GM10266 (cell line): ENCODE results near the gene HOXD12.

Source experiments
- DNase-seq: peaks from one replicate; pipeline ENCODE4 v3.0.0; 2012; ENCODE audit errors: extremely low spot score
- CTCF ChIP-seq: IDR thresholded peaks from 2 replicates; pipeline ENCODE4 v1.5.1; 2012; ENCODE audit warnings: mild to moderate bottlenecking, low read depth; ENCODE audit not compliant: control insufficient read depth, insufficient read depth; ENCODE audit errors: missing control alignments

The HOXD12 gene

GRCh38 chr2:176099728-176100546 lies at the start of gene HOXD12:
Gene HOXD12, plus strand, starts transcription at chr2:176099795. Its CDS starts 7 bp downstream, at chr2:176099802.
- no peak for TF ChIP-seq CTCF
- no peak for DNase-seq

- TF ChIP-seq CTCF: no peak
- DNase-seq: no peak
Measured at GRCh38 chr2:176056406-176056805, 43.2 kb upstream of the HOXD12 start.

GRCh38 chr2:176063958-176064357 lies 35.6 kb upstream of the HOXD12 start:
- DNase-seq: no peak
- no peak for TF ChIP-seq CTCF

GRCh38 chr2:176066645-176067588 lies 32.7 kb upstream of the HOXD12 start:
- no peak for DNase-seq
- no peak for TF ChIP-seq CTCF

- DNase-seq: no peak
Measured at GRCh38 chr2:176067589-176068418, 31.8 kb upstream of the HOXD12 start.

GRCh38 chr2:176068419-176068832 lies 31.2 kb upstream of the HOXD12 start:
- no peak for DNase-seq
- no peak for TF ChIP-seq CTCF

More at GRCh38 chr2:176067589-176068418, 31.8 kb upstream of the HOXD12 start:
- TF ChIP-seq CTCF: no peak
